OCI-LY1 (cell line): ENCODE results near the gene KAT6B.

Source experiments
- H2AFZ ChIP-seq: fragments of 200-600 bp; sonication (generic), shearing (Covaris generic); 2 replicates; pipeline ENCODE4 v1.6.0; 2014; ENCODE audit warnings: antibody characterized with exemption, mild to moderate bottlenecking, low read length
- H3F3A ChIP-seq: fragments of 200-600 bp; sonication (generic), shearing (Covaris generic); 2 replicates; pipeline ENCODE4 v1.6.0; 2014; ENCODE audit warnings: mild to moderate bottlenecking, antibody characterized with exemption, low read length, moderate library complexity; ENCODE audit not compliant: insufficient read depth
- H3K27ac ChIP-seq: fragments of 200-600 bp; sonication (generic); 2 replicates; pipeline ENCODE4 v1.5.1; 2014; ENCODE audit warnings: low read length, mixed run types, mild to moderate bottlenecking, low read depth; ENCODE audit not compliant: poor library complexity, severe bottlenecking
- H3K27me3 ChIP-seq: fragments of 200-600 bp; sonication (generic); 2 replicates; pipeline ENCODE4 v1.6.0; 2014; ENCODE audit warnings: antibody characterized with exemption, mild to moderate bottlenecking, low read length, moderate library complexity; ENCODE audit not compliant: insufficient read depth
- H3K36me3 ChIP-seq: fragments of 200-600 bp; sonication (generic); 2 replicates; pipeline ENCODE4 v1.6.1; 2014; ENCODE audit warnings: mild to moderate bottlenecking, antibody characterized with exemption, low read length, moderate library complexity, mixed read lengths; ENCODE audit not compliant: insufficient read depth
- H3K4me1 ChIP-seq: fragments of 200-600 bp; sonication (generic); 2 replicates; pipeline ENCODE4 v1.5.1; 2014; ENCODE audit warnings: mild to moderate bottlenecking, low read length, moderate library complexity; ENCODE audit not compliant: insufficient read depth, severe bottlenecking
- H3K4me2 ChIP-seq: fragments of 200-600 bp; sonication (generic), shearing (Covaris generic); 2 replicates; pipeline ENCODE4 v1.6.1; 2014; ENCODE audit warnings: low read length
- H3K4me3 ChIP-seq: fragments of 200-600 bp; sonication (generic); 2 replicates; pipeline ENCODE4 v1.5.1; 2014; ENCODE audit warnings: low read length, low read depth, mild to moderate bottlenecking, mixed read lengths; ENCODE audit not compliant: poor library complexity, severe bottlenecking
- H3K79me2 ChIP-seq: fragments of 200-600 bp; shearing (Covaris generic); 2 replicates; pipeline ENCODE4 v1.6.1; 2016; ENCODE audit warnings: mixed run types, low read length, mixed read lengths; ENCODE audit not compliant: insufficient read depth
- H3K9ac ChIP-seq: fragments of 200-600 bp; sonication (generic), shearing (Covaris generic); 2 replicates; pipeline ENCODE4 v1.6.1; 2014; ENCODE audit warnings: mild to moderate bottlenecking, low read length, mixed read lengths
- H3K9me2 ChIP-seq: fragments of 200-600 bp; sonication (generic), shearing (Covaris generic); 2 replicates; pipeline ENCODE4 v1.6.1; 2014; ENCODE audit warnings: low read depth, mild to moderate bottlenecking, low read length, mixed read lengths
- H3K9me3 ChIP-seq: fragments of 200-600 bp; shearing (Covaris generic); 2 replicates; pipeline ENCODE4 v1.6.1; 2014; ENCODE audit warnings: low read length, mixed read lengths
- H4K20me1 ChIP-seq: fragments of 200-600 bp; sonication (generic), shearing (Covaris generic); 2 replicates; pipeline ENCODE4 v1.6.0; 2016; ENCODE audit warnings: mild to moderate bottlenecking, low read length; ENCODE audit not compliant: insufficient read depth
- EZH2 ChIP-seq: fragments of 200-600 bp; sonication (generic), shearing (Covaris generic); IDR thresholded peaks from 2 replicates; pipeline ENCODE4 v1.8.0; 2017; ENCODE audit warnings: borderline replicate concordance, mixed run types, mild to moderate bottlenecking, antibody characterized with exemption, low read length, moderate library complexity, mixed read lengths
- TF ChIP-seq, protein P1 (sequence below): fragments of 200-600 bp; sonication (generic), shearing (Covaris generic); IDR thresholded peaks from 2 replicates; pipeline ENCODE4 v1.5.1; 2017; ENCODE audit warnings: mild to moderate bottlenecking, antibody characterized with exemption, low read length, moderate library complexity, mixed read lengths

KAT6B gene

DNA sequence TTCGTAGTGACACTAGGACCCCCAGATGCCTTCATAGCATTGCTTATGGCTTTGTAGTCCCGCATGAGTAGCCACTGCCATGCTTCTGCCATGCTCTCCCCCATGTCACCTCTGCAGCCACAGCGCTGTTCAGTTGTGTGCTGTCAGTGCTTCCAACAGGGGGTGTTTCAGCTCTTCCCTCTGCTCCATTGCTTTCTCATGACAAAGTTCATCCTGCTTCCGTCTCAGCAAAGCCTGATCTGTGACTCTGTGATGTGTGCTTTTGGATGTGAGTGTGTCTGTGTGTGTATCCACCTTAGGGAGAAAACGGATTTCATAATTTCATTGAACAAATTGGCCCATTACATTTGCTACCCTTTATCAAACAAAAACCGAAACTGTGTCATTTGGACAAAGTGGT is 150.2 kb downstream of the KAT6B start:
- no peak for TF ChIP-seq EZH2
- TF ChIP-seq, protein P1, sequence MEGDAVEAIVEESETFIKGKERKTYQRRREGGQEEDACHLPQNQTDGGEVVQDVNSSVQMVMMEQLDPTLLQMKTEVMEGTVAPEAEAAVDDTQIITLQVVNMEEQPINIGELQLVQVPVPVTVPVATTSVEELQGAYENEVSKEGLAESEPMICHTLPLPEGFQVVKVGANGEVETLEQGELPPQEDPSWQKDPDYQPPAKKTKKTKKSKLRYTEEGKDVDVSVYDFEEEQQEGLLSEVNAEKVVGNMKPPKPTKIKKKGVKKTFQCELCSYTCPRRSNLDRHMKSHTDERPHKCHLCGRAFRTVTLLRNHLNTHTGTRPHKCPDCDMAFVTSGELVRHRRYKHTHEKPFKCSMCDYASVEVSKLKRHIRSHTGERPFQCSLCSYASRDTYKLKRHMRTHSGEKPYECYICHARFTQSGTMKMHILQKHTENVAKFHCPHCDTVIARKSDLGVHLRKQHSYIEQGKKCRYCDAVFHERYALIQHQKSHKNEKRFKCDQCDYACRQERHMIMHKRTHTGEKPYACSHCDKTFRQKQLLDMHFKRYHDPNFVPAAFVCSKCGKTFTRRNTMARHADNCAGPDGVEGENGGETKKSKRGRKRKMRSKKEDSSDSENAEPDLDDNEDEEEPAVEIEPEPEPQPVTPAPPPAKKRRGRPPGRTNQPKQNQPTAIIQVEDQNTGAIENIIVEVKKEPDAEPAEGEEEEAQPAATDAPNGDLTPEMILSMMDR: no peak
- H3K9me3 ChIP-seq: no peaks in the 10 kb centered on the region
- no peak overlapping the region for H2AFZ ChIP-seq
- H3K9me2 ChIP-seq: no peaks in the 10 kb centered on the region
- H3F3A ChIP-seq: no peaks in the 10 kb centered on the region
- H3K79me2 ChIP-seq: no peaks in the 10 kb centered on the region
- no peaks in the 10 kb centered on the region for H4K20me1 ChIP-seq
- H3K4me3 ChIP-seq: no peak overlapping the region
- H3K27me3 ChIP-seq: no peaks in the 10 kb centered on the region
- H3K4me1 ChIP-seq: peaks cover 25% of the 10 kb centered on the region
- no peak overlapping the region for H3K27ac ChIP-seq
- H3K9ac ChIP-seq: no peak overlapping the region
- peak overlapping the region; percentile 4; the same call in 1 of the 2 replicates for H3K4me2 ChIP-seq
- H3K36me3 ChIP-seq: peaks cover 57% of the 10 kb centered on the region

DNA sequence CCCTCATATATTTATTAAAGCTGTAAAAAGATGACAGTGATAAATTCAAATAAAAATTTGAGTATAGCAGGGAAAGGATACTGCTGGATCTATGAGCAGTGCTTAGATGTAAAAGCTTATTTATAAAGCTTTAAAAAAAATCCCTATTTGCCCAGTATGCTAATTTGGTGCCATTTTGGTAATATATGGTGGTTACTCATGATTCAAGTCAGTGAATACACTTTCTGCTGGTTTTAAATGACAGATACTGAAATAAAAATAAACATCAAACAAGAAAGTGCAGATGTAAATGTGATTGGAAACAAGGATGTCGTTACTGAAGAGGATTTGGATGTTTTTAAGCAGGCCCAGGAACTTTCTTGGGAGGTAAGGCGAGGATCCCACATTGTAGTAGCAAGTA is 150.7 kb downstream of the KAT6B start:
- Histone ChIP-seq H3K27ac (peak overlapping the region; percentile 66), H3K4me2 (peak overlapping the region; percentile 4; the same call in 1 of the 2 replicates), H4K20me1 (no peaks in the 10 kb centered on the region), H2AFZ (no peak overlapping the region), H3K27me3 (no peaks in the 10 kb centered on the region), H3K9me2 (no peaks in the 10 kb centered on the region), H3K4me1 (peaks cover 25% of the 10 kb centered on the region), H3K4me3 (no peak overlapping the region), H3K9ac (no peak overlapping the region; the same call in 1 of the 2 replicates), H3K79me2 (no peaks in the 10 kb centered on the region), H3F3A (no peaks in the 10 kb centered on the region), H3K36me3 (peaks cover 62% of the 10 kb centered on the region), H3K9me3 (no peaks in the 10 kb centered on the region)
- no peak for TF ChIP-seq EZH2
- TF ChIP-seq, protein P1: no peak

DNA sequence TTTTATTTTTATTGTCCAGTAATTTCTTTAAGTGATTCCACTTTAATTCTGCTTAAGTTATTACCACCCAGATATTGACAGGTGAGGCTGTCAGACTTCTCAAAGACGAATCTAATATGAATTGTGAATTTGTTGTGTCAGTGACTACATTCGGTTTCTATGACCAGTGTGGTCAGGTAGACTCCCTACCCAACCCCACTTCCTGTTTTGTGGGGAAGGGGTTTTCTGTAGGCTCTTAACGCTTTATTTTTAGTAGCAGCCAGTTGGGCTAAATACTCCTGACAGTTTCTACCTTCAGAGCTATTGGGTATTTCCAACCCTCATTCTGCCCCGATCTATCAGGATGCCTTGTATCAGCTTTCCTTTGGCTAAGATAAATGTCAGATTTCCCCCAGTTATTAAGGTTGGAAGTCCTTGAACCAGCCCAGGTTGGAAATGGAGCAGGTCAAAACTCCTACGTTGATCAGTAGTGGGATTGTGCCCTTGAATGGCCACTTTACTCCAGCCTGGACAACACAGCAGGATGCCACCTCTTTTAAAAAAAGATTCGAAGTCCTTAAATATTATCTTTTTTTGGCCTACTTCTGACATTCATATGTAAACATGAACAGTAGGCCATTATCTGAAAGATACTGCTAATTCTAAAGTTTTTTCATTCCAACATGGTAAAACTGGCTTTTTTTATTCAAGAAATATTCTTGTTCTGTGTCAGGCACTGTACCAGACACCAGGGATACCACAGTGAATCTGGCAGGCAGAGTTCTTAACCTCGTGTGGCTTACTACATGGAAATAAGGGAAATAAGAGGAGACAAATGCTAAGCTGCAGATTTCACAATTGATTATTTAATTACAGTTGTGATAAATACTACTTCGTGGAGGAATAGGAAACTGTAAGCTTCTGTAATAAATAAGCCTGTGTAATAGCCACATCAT is 151.8 kb downstream of the KAT6B start:
- H3K9ac ChIP-seq: no peak overlapping the region; the same call in 1 of the 2 replicates
- peak overlapping the region; percentile 4; the same call in 1 of the 2 replicates for H3K4me2 ChIP-seq
- peaks cover 66% of the 10 kb centered on the region for H3K36me3 ChIP-seq
- no peaks in the 10 kb centered on the region for H3K79me2 ChIP-seq
- no peaks in the 10 kb centered on the region for H3F3A ChIP-seq
- no peaks in the 10 kb centered on the region for H3K27me3 ChIP-seq
- H3K4me3 ChIP-seq: no peak overlapping the region
- H3K9me2 ChIP-seq: no peaks in the 10 kb centered on the region
- TF ChIP-seq, protein P1: no peak
- no peak for TF ChIP-seq EZH2
- H3K27ac ChIP-seq: peak overlapping the region; percentile 66
- H3K9me3 ChIP-seq: no peaks in the 10 kb centered on the region
- H3K4me1 ChIP-seq: peaks cover 25% of the 10 kb centered on the region
- no peak overlapping the region for H2AFZ ChIP-seq
- H4K20me1 ChIP-seq: no peaks in the 10 kb centered on the region
